OCI-LY7 (cell line): ENCODE measurements around the gene TTC8. TPM values are rescaled to one million over a fixed set of nuclear protein-coding genes. Genes with fewer than 3 reads are reported as not detected.

Experiments used
- BruUV-seq: library from RNA; stranded (reverse); fragments of 400-500 nt; replicated peaks from 2 replicates; lab custom pipeline; 2021; lab: Mats Ljungman, UMichigan
- CTCF ChIA-PET: fragments of 300-600 bp; sonication (Branson Sonifier 250); formaldehyde crosslinking; loops from one replicate; lab custom pipeline; 2022; ENCODE audit warnings: antibody characterized with exemption; ENCODE audit not compliant: unreplicated experiment; lab: Charles Lee
- POLR2A ChIA-PET: fragments of 300-600 bp; sonication (Branson Sonifier 250); formaldehyde crosslinking; loops from one replicate; lab custom pipeline; 2022; ENCODE audit warnings: antibody characterized with exemption; lab: Charles Lee
- DNase-seq: peaks from one replicate; pipeline ENCODE4 v3.0.0-alpha.2; 2015; ENCODE audit warnings: low spot score
- H2AFZ ChIP-seq: fragments of 200-600 bp; sonication (generic), shearing (Covaris generic); 2 replicates; pipeline ENCODE4 v1.6.1; 2014; ENCODE audit warnings: mild to moderate bottlenecking, antibody characterized with exemption, low read length, moderate library complexity
- H3K27ac ChIP-seq: fragments of 200-600 bp; sonication (generic); 2 replicates; pipeline ENCODE4 v1.5.1; 2014; ENCODE audit warnings: mixed run types, low read depth, mild to moderate bottlenecking, moderate library complexity, low read length, inconsistent platforms; ENCODE audit not compliant: poor library complexity, severe bottlenecking
- H3K36me3 ChIP-seq: fragments of 200-600 bp; sonication (generic); 2 replicates; pipeline ENCODE4 v1.6.1; 2014; ENCODE audit warnings: mild to moderate bottlenecking, antibody characterized with exemption, low read length, moderate library complexity, mixed read lengths; ENCODE audit not compliant: insufficient read depth
- H3K4me1 ChIP-seq: fragments of 200-600 bp; sonication (generic); 2 replicates; pipeline ENCODE4 v1.5.1; 2014; ENCODE audit warnings: mild to moderate bottlenecking, low read length; ENCODE audit not compliant: insufficient read depth, poor library complexity, severe bottlenecking
- H3K4me2 ChIP-seq: fragments of 200-600 bp; sonication (generic); 2 replicates; pipeline ENCODE4 v1.6.1; 2014; ENCODE audit warnings: mild to moderate bottlenecking, low read length
- H3K4me3 ChIP-seq: fragments of 200-600 bp; sonication (generic); 2 replicates; pipeline ENCODE4 v1.5.1; 2014; ENCODE audit warnings: mild to moderate bottlenecking, low read depth, low read length; ENCODE audit not compliant: poor library complexity, severe bottlenecking
- H3K79me2 ChIP-seq: fragments of 200-600 bp; sonication (generic); 2 replicates; pipeline ENCODE4 v1.6.1; 2016; ENCODE audit warnings: low read depth, mild to moderate bottlenecking, low read length, moderate library complexity, mixed read lengths; ENCODE audit not compliant: insufficient read depth
- H3K9me2 ChIP-seq: fragments of 200-600 bp; sonication (generic); 2 replicates; pipeline ENCODE4 v1.6.1; 2016; ENCODE audit warnings: mild to moderate bottlenecking, low read length, mixed read lengths; ENCODE audit not compliant: insufficient read depth
- H3K9me3 ChIP-seq: fragments of 200-600 bp; sonication (generic); 2 replicates; pipeline ENCODE4 v1.6.1; 2014; ENCODE audit warnings: mild to moderate bottlenecking, mixed run types, low read length, mixed read lengths
- H4K20me1 ChIP-seq: fragments of 200-600 bp; sonication (generic); 2 replicates; pipeline ENCODE4 v1.6.1; 2014; ENCODE audit warnings: mild to moderate bottlenecking, antibody characterized with exemption, low read length, moderate library complexity, mixed read lengths; ENCODE audit not compliant: insufficient read depth
- CTCF ChIP-seq: fragments of 200-600 bp; sonication (generic); conservative IDR thresholded peaks from 2 replicates; pipeline ENCODE4 v1.5.1; 2014; ENCODE audit warnings: mild to moderate bottlenecking, antibody characterized with exemption, low read length, moderate library complexity, mixed read lengths
- EZH2phosphoT487 ChIP-seq: fragments of 200-600 bp; sonication (generic); IDR thresholded peaks from 2 replicates; pipeline ENCODE4 v1.6.1; 2018; ENCODE audit warnings: low read depth, borderline replicate concordance, mild to moderate bottlenecking, mixed run types, antibody characterized with exemption, low read length, moderate library complexity, mixed read lengths
- intact Hi-C: fragments of 100-400 bp; cut with micrococcal nuclease; formaldehyde crosslinking; loops from one replicate; pipeline ENCODE4 v1.10.0; 2022; ENCODE audit not compliant: unreplicated experiment
- total RNA-seq, 2 experiments: library from RNA; depleted of rRNA in 1 of 2; stranded (reverse); fragments of >200 nt in 1 of 2; shearing (Covaris generic) in 1 of 2; gene quantifications; 2 replicates each; pipeline ENCODE4 v1.2.3, GENCODE V29; 2014 to 2022

TTC8 gene
- total RNA-seq, 2 experiments from 2014 or later, result 3.0 to 8.2 TPM

- TF ChIP-seq CTCF (no peak), EZH2phosphoT487 (no peak)
- no peaks in the 10 kb centered on the region for H3K36me3 ChIP-seq
- H3K4me3 ChIP-seq, result no peak overlapping the region
- H4K20me1 ChIP-seq, result no peaks in the 10 kb centered on the region
- DNase-seq, result no peak
- no peaks in the 10 kb centered on the region for H3K79me2 ChIP-seq
- CTCF ChIA-PET, result no interaction called here
- intact Hi-C loops, result no loop called here
- no peaks in the 10 kb centered on the region for H3K9me3 ChIP-seq
- BruUV-seq, result no TSS peak
- POLR2A ChIA-PET, result interaction anchor here (0.7 to 4.2 kb wide), 4 partner anchors 13 to 832 kb away, joined by 3 to 13 read pairs (median 5); partner anchors contain the start of gene TTC8
- no peak overlapping the region for H2AFZ ChIP-seq
- H3K27ac ChIP-seq, result no peak overlapping the region
- no peak overlapping the region for H3K4me2 ChIP-seq
- H3K4me1 ChIP-seq, result no peaks in the 10 kb centered on the region
- no peaks in the 10 kb centered on the region for H3K9me2 ChIP-seq
Observed at GRCh38 chr14:88840926-88841325, 16.5 kb downstream of the TTC8 start.

GRCh38 chr14:88841741-88842140, 17.3 kb downstream of the TTC8 start:
- Histone ChIP-seq H3K36me3 (no peaks in the 10 kb centered on the region), H3K9me2 (no peaks in the 10 kb centered on the region), H2AFZ (no peak overlapping the region), H3K9me3 (no peaks in the 10 kb centered on the region), H3K4me2 (no peak overlapping the region), H3K79me2 (no peaks in the 10 kb centered on the region), H3K27ac (no peak overlapping the region), H4K20me1 (no peaks in the 10 kb centered on the region), H3K4me3 (no peak overlapping the region), H3K4me1 (no peaks in the 10 kb centered on the region)
- ChIA-PET POLR2A (interaction anchor here (1.0 to 4.2 kb wide), 6 partner anchors 12 to 145 kb away, joined by 3 to 13 read pairs (median 4); partner anchors contain the start of gene TTC8), CTCF (no interaction called here)
- no TSS peak for BruUV-seq
- DNase-seq, result no peak
- intact Hi-C loops, result no loop called here
- no peak for TF ChIP-seq EZH2phosphoT487
- no peak for TF ChIP-seq CTCF

- TF ChIP-seq CTCF (no peak), EZH2phosphoT487 (no peak)
- BruUV-seq, result no TSS peak
- Histone ChIP-seq H3K36me3 (no peaks in the 10 kb centered on the region), H4K20me1 (no peaks in the 10 kb centered on the region), H3K79me2 (no peaks in the 10 kb centered on the region), H3K4me3 (no peak overlapping the region), H2AFZ (no peak overlapping the region), H3K9me3 (no peaks in the 10 kb centered on the region), H3K27ac (no peak overlapping the region), H3K9me2 (no peaks in the 10 kb centered on the region), H3K4me1 (no peaks in the 10 kb centered on the region), H3K4me2 (no peak overlapping the region)
- ChIA-PET CTCF (no interaction called here), POLR2A (interaction anchor here (0.6 to 4.2 kb wide), 7 partner anchors 11 to 1379 kb away, joined by 3 to 13 read pairs (median 3); partner anchors contain the start of gene TTC8)
- DNase-seq, result no peak
- intact Hi-C loops, result no loop called here
Observed at GRCh38 chr14:88842414-88842813, 18.0 kb downstream of the TTC8 start.
